Astrocyte (in vitro differentiated cells and primary cell): Measurements from ENCODE around the gene CNTN2. TPM values are rescaled to one million over a fixed set of nuclear protein-coding genes. Genes with fewer than 3 reads are reported as not detected.

Experiments used
- DNase-seq: peaks from one replicate; pipeline ENCODE4 v3.0.0-alpha.2; 2010; ENCODE audit warnings: low read depth
- FAIRE-seq: peaks from 2 replicates; lab custom pipeline; 2011; peaks lifted over from hg19 to GRCh38; lab: Jason Lieb, UNC
- H2AFZ ChIP-seq: 2 replicates; pipeline ENCODE4 v1.6.0; 2012; ENCODE audit warnings: low read depth, low read length, inconsistent platforms
- H3K27ac ChIP-seq: 2 replicates; pipeline ENCODE4 v1.5.1; 2011; ENCODE audit warnings: low read depth, low read length, inconsistent platforms
- H3K27me3 ChIP-seq: 2 replicates; pipeline ENCODE4 v1.6.0; 2011; ENCODE audit warnings: low read length, inconsistent platforms; ENCODE audit not compliant: insufficient read depth
- H3K36me3 ChIP-seq: 2 replicates; pipeline ENCODE4 v1.5.1; 2011; ENCODE audit warnings: low read length, inconsistent platforms; ENCODE audit not compliant: insufficient read depth
- H3K4me1 ChIP-seq: 2 replicates; pipeline ENCODE4 v1.5.1; 2011; ENCODE audit warnings: low read length, inconsistent platforms; ENCODE audit not compliant: insufficient read depth
- H3K4me2 ChIP-seq: 2 replicates; pipeline ENCODE4 v1.6.0; 2012; ENCODE audit warnings: low read length, inconsistent platforms
- H3K4me3 ChIP-seq: 2 replicates; pipeline ENCODE4 v1.5.1; 2011; ENCODE audit warnings: low read depth, mild to moderate bottlenecking, low read length, inconsistent platforms; ENCODE audit not compliant: insufficient read depth
- H3K79me2 ChIP-seq: 2 replicates; pipeline ENCODE4 v1.6.0; 2012; ENCODE audit warnings: mild to moderate bottlenecking, low read length, inconsistent platforms; ENCODE audit not compliant: insufficient read depth
- H3K9ac ChIP-seq: 2 replicates; pipeline ENCODE4 v1.6.0; 2012; ENCODE audit warnings: mild to moderate bottlenecking, low read length, inconsistent platforms
- H3K9me3 ChIP-seq: 2 replicates; pipeline ENCODE4 v1.5.1; 2012; ENCODE audit warnings: low read depth, mild to moderate bottlenecking, low read length, inconsistent platforms; ENCODE audit not compliant: insufficient read depth
- H4K20me1 ChIP-seq: 2 replicates; pipeline ENCODE4 v1.6.0; 2012; ENCODE audit warnings: low read length, inconsistent platforms; ENCODE audit not compliant: insufficient read depth
- H3K27ac Mint-ChIP-seq: one replicate; pipeline ENCODE4 v1.8.0; 2021; ENCODE audit warnings: mild to moderate bottlenecking, mixed read lengths; ENCODE audit not compliant: unreplicated experiment
- H3K27me3 Mint-ChIP-seq: one replicate; pipeline ENCODE4 v1.8.0; 2021; ENCODE audit warnings: low read depth, mixed read lengths; ENCODE audit not compliant: unreplicated experiment
- H3K36me3 Mint-ChIP-seq: one replicate; pipeline ENCODE4 v1.8.0; 2021; ENCODE audit warnings: low read depth, mixed read lengths; ENCODE audit not compliant: unreplicated experiment
- H3K4me1 Mint-ChIP-seq: one replicate; pipeline ENCODE4 v1.8.0; 2021; ENCODE audit warnings: low read depth, mixed read lengths; ENCODE audit not compliant: unreplicated experiment
- H3K4me3 Mint-ChIP-seq: one replicate; pipeline ENCODE4 v1.8.0; 2021; ENCODE audit warnings: mild to moderate bottlenecking, moderate library complexity, mixed read lengths; ENCODE audit not compliant: unreplicated experiment
- H3K9me3 Mint-ChIP-seq: one replicate; pipeline ENCODE4 v1.8.0; 2021; ENCODE audit warnings: mild to moderate bottlenecking, mixed read lengths; ENCODE audit not compliant: unreplicated experiment
- CTCF ChIP-seq: IDR thresholded peaks from 2 replicates; pipeline ENCODE4 v1.5.1; 2011; ENCODE audit warnings: low read depth, mild to moderate bottlenecking, inconsistent platforms, low read length, moderate library complexity; ENCODE audit not compliant: insufficient read depth
- EZH2 ChIP-seq: IDR thresholded peaks from 2 replicates; pipeline ENCODE4 v1.6.1; 2012; ENCODE audit warnings: mild to moderate bottlenecking, low read length, inconsistent platforms; ENCODE audit not compliant: insufficient read depth
- total RNA-seq: library from RNA; stranded (reverse); gene quantifications from 2 replicates; pipeline ENCODE4 v1.2.1, GENCODE V29; 2021

Gene CNTN2
- total RNA-seq, 1 donor from 2014 or later = 0.23 TPM

GRCh38 chr1:205111354-205111753 lies 68.3 kb downstream of the CNTN2 start:
- Histone ChIP-seq H3K4me1 (no peaks in the 10 kb centered on the region), H3K9me3 (no peaks in the 10 kb centered on the region), H3K9ac (no peak overlapping the region), H3K4me2 (no peak overlapping the region), H3K27ac (no peak overlapping the region), H2AFZ (no peak overlapping the region), H3K79me2 (peaks cover 10% of the 10 kb centered on the region), H4K20me1 (peaks cover 21% of the 10 kb centered on the region), H3K4me3 (no peak overlapping the region), H3K36me3 (peaks cover 17% of the 10 kb centered on the region), H3K27me3 (no peaks in the 10 kb centered on the region)
- Mint-ChIP-seq H3K4me1 (no peaks in the 10 kb centered on the region), H3K4me3 (no peak overlapping the region), H3K36me3 (no peaks in the 10 kb centered on the region), H3K27ac (no peak overlapping the region), H3K27me3 (no peaks in the 10 kb centered on the region), H3K9me3 (no peaks in the 10 kb centered on the region)
- FAIRE-seq (no peak), DNase-seq (no peak)
- TF ChIP-seq EZH2 = no peak
- TF ChIP-seq CTCF = no peak

- peaks cover 8% of the 10 kb centered on the region for H3K36me3 ChIP-seq
- peaks cover 7% of the 10 kb centered on the region for H3K4me1 ChIP-seq
- peaks cover 61% of the 10 kb centered on the region for H3K79me2 ChIP-seq
- no peak overlapping the region for H3K4me3 Mint-ChIP-seq
- H3K36me3 Mint-ChIP-seq = no peaks in the 10 kb centered on the region
- no peak overlapping the region for H3K4me3 ChIP-seq
- H3K27ac Mint-ChIP-seq = no peak overlapping the region
- H3K9me3 Mint-ChIP-seq = no peaks in the 10 kb centered on the region
- H3K27me3 Mint-ChIP-seq = no peaks in the 10 kb centered on the region
- H4K20me1 ChIP-seq = peaks cover 27% of the 10 kb centered on the region
- no peak for TF ChIP-seq EZH2
- TF ChIP-seq CTCF = no peak
- DNase-seq = no peak
- H3K27ac ChIP-seq = no peak overlapping the region
- H3K4me1 Mint-ChIP-seq = peaks cover 17% of the 10 kb centered on the region
- H3K27me3 ChIP-seq = no peaks in the 10 kb centered on the region
- no peak overlapping the region for H3K9ac ChIP-seq
- H3K4me2 ChIP-seq = no peak overlapping the region
- FAIRE-seq = no peak
- no peak overlapping the region for H2AFZ ChIP-seq
- no peaks in the 10 kb centered on the region for H3K9me3 ChIP-seq
Observed at GRCh38 chr1:205118752-205119151, 75.7 kb downstream of the CNTN2 start.

GRCh38 chr1:205121660-205122488 lies 78.9 kb downstream of the CNTN2 start, which contains the start of gene RBBP5:
Gene RBBP5, minus strand, starts transcription at chr1:205121978. Its CDS starts 105 bp downstream, at chr1:205121873.
- H3K36me3 ChIP-seq = no peaks in the 10 kb centered on the region
- no peaks in the 10 kb centered on the region for H3K27me3 ChIP-seq
- H3K4me3 ChIP-seq = peak within 1 kb of the TSS; percentile 99
- peak within 1 kb of the TSS; percentile 97 for H3K4me2 ChIP-seq
- H4K20me1 ChIP-seq = peaks cover 21% of the 10 kb centered on the region
- peak; percentile 97 for DNase-seq
- Mint-ChIP-seq H3K9me3 (no peaks in the 10 kb centered on the region), H3K36me3 (no peaks in the 10 kb centered on the region), H3K27me3 (no peaks in the 10 kb centered on the region), H3K27ac (peak within 1 kb of the TSS; percentile 100), H3K4me3 (peak within 1 kb of the TSS; percentile 100), H3K4me1 (peaks cover 17% of the 10 kb centered on the region)
- H3K9me3 ChIP-seq = no peaks in the 10 kb centered on the region
- peak within 1 kb of the TSS; percentile 93 for H2AFZ ChIP-seq
- H3K79me2 ChIP-seq = peaks cover 45% of the 10 kb centered on the region
- peak; percentile 74 for FAIRE-seq
- peak within 1 kb of the TSS; percentile 99 for H3K9ac ChIP-seq
- H3K27ac ChIP-seq = peak within 1 kb of the TSS; percentile 99
- peaks cover 7% of the 10 kb centered on the region for H3K4me1 ChIP-seq
- no peak for TF ChIP-seq EZH2
- peak; percentile 75 for TF ChIP-seq CTCF
